T-helper 2 cell treated with Interferon-gamma antibody and Interleukin-4, amounts not matched to agents 100 ng/mL and 5 ng/mL, for 36 hours (primary cell): Measurements from ENCODE around the gene PPM1J. TPM values are rescaled to one million over a fixed set of nuclear protein-coding genes. Genes with fewer than 3 reads are reported as not detected.
"Not testable (repeated sequence)": the region's sequence is repeated elsewhere in the genome, so short reads cannot be mapped to it uniquely, and the experiment has no call there.

Experiments
- intact Hi-C: fragments of 100-400 bp; cut with micrococcal nuclease; formaldehyde crosslinking; loops from one replicate; pipeline ENCODE4 v1.15.1; 2023
- total RNA-seq: library from RNA; stranded (reverse); gene quantifications from 2 replicates; pipeline ENCODE4 v1.2.3, GENCODE V29; 2022

The PPM1J gene
- total RNA-seq, 1 donor from 2014 or later: 0.16 TPM

- intact Hi-C loops: no loop called here
These were observed 7.7 kb upstream of the PPM1J start for GRCh38 chr1:112722601-112723510.

DNA sequence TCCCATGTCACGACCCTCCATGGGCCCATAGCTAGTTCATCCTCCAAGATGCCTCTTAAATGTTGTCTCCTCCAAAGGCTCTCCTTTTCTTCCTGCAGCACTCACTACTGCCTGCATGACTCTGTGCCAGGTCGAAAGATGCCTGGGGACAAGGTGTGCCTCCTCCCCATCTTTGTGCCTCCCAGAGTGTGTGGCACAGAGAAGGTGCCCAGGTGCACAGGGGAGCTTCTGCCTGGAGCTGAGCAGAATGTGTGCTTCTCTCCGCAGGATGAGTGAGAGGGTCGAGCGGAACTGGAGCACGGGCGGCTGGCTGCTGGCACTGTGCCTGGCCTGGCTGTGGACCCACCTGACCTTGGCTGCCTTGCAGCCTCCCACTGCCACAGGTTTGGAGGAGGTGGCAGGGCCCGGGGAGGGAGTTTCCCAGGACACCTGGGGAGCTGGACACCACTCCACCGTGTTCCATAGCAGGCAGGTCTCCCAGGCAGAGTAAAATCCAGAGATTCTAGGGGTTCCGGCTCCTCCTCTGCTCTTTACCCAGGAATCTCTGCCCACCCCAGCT is 6.9 kb upstream of the PPM1J start:
- intact Hi-C loops: no loop called here

DNA sequence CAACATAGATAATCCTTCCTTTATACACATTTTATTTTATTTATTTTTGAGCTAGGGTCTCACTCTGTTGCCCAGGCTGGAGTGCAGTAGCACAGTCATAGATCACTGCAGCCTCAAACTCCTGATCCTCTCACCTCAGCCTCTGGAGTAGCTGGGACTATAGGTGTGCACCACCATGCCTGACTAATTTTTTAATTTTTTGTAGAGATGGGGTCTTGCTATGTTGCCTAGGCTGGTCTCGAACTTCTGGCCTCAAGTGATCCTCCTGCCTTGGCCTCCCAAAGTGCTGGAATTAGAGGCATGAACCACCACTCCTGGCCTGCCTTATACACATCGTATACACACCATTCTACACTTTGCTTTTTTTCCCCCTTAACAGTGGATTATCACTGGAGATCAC is 6.2 kb upstream of the PPM1J start:
- intact Hi-C loops: not testable (repeated sequence)

DNA sequence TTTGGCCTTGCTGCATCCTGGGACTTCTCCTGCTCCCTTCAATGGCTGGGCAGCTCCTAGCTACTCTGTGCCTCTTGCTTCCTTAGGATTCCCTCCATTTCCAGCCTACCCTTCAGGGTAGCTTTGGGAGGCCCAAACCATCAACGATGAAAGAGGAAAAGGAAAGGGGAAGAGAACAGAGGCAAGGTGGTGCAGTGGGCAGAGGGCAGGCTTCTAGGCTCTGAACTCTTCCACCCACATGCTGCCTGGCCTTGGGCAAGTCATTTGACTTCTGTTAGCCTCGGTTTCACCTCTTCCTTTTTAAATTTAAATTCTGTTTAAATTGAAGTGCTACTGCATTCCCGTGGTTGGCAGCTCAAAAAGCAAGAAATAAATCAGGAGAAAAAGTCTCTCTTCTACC is 5.7 kb upstream of the PPM1J start:
- intact Hi-C loops: no loop called here

- intact Hi-C loops: loop anchor here (5.0 kb wide), 2 partner anchors 958 to 1038 kb away; partner anchors contain the start of gene PHTF1
These were observed 4.6 kb upstream of the PPM1J start for GRCh38 chr1:112719706-112720105.

DNA sequence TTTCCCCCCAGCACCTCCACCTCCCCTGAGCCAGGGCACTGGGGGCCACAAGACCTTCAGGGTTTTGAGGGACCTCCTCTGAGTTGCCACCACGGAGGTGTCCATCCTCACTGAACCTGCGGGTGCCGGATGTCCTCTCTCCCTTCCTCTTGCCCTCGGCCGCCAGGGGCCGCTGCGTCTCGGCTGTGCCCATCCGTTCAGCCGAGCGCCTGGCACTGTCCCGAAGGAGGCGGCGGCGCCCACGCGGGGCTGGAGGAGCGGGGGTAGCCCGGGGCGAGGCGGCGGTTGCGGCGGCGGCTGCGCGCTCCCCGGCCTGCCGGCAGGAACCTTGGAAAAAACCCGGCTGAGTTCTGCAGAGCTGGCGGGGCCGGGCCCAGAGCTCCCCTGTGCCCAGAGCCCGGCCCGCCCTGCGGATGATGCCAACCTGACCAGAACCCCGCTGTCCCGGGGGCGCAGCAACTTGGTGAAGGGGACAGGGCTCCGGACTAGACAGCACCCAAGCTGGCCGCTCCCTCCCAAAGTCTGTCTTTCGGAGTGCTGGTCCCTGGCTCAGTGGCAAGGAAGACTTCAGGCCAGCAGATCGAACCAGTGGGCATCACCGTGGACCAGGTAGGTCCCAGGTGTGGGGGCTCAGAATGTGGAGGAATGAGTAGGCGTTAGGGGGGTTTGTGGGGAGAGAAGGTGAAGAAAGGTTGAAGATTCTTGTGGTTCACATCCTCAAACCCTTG is 3.7 kb upstream of the PPM1J start:
- intact Hi-C loops: loop anchor here (5.0 kb wide), 2 partner anchors 958 to 1038 kb away; partner anchors contain the start of gene PHTF1

DNA sequence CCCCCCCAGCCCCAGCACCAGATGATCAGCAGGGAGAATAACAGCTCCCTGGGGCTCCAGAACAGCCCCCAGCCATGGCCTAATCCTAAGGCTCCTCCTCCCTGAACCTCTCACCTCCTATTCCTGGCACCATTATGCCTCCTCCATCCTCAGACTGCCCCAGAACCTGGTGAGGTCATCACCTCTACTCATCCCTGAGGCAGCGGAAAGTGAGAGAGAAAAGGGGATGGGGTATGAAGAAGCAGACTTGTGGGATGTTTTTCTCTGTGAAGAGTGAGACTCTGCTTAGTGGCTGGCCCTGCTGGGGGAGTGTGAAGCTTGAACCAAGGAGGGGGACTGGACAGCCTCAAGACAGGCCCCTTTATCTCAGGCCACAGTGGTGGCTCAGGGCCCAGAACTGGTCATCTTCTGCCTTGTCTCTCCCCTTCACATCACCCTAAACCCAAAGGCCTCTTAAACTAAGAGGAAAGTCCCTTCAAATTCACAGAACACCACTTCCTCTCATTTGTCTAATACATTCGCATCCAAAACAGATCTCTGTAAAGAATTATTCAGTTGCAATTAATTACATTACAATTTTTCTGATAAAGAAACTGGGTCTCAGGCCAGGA is 2.2 kb upstream of the PPM1J start:
- intact Hi-C loops: loop anchor here (2.0 to 5.0 kb wide), 3 partner anchors 355 to 1040 kb away; partner anchors contain the start of genes LRIG2 and PHTF1

DNA sequence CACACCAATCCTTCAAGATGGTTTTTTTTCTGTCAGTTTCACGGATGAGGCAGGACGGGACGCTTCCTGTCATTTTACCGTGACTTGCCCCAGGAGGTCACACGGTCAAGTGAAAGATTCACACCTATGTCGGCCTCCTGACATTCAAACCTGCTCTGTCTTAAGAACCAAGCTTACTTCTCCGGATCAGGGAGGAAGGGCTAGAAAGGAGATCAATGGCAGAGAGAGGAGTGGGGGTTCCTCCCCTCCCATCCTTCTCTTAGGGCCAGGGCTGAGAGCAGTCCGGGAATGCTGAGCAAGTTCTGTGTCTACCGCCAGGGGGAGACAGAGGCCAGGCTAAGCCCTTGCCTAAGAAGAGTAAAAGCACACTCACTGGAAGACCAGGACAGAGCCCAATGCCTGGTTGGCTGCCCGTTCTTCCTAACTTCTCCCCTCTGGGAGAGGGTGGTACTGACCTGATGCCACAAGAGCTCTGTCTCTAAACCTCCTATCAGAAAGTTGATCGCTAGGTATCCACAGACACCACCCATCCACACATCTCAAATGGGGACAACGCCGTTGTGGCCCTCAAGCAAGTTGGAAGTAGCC is 1.1 kb upstream of the PPM1J start:
- intact Hi-C loops: loop anchor here (1.0 to 5.0 kb wide), 4 partner anchors 88 to 1041 kb away; partner anchors contain the start of genes LRIG2 and PHTF1

DNA sequence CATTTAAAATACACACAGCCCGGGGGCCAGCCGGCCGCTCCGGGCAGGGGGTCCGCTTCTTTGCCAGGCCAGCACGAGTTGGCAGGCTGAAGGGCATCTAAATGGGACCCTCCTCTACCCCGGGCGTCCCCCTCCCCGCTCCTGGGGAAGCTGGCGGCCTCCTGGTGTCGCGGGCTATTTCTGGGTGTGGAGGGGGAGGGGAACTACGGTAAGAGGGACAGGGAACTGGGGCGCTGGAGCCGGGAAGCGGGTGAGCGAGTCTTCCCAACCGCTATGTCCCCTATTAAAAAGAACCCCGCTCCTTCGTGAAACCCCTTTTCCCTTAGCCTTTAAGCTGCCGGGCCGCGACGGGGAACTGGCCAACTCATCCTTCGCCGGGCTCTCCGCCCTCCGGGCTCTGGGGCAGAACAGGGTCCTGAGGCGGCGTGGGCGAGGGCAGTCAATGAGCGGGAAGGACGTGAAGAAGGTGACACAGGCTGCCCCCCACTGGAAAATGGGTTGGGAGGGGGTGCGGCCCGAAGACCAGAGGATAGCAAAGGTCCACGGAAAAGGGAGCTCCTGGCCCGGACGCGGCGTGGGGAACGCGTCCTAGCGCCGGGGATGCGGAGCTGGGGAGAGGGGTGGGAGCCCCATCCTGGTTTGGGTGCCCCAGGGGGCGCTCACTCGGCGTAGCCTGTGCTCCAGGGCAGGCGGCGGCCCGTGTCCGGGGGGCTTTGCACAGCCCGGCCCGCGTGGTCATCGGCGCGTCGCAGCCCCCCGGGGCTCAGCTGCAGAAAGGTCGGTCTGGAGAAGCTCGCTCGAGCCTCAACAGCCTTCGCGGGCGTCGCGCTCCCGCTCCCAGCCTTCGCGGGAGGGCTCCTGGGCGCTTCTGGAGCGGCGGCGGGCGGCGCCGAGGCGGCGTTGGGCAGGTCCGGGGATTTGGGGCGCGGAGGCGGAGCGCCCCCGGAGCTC is 544 bp downstream of the PPM1J start:
- intact Hi-C loops: loop anchor here (1.0 to 5.0 kb wide), 6 partner anchors 7 to 1214 kb away; partner anchors contain the start of genes CAPZA1, HIPK1, PHTF1 and RHOC

DNA sequence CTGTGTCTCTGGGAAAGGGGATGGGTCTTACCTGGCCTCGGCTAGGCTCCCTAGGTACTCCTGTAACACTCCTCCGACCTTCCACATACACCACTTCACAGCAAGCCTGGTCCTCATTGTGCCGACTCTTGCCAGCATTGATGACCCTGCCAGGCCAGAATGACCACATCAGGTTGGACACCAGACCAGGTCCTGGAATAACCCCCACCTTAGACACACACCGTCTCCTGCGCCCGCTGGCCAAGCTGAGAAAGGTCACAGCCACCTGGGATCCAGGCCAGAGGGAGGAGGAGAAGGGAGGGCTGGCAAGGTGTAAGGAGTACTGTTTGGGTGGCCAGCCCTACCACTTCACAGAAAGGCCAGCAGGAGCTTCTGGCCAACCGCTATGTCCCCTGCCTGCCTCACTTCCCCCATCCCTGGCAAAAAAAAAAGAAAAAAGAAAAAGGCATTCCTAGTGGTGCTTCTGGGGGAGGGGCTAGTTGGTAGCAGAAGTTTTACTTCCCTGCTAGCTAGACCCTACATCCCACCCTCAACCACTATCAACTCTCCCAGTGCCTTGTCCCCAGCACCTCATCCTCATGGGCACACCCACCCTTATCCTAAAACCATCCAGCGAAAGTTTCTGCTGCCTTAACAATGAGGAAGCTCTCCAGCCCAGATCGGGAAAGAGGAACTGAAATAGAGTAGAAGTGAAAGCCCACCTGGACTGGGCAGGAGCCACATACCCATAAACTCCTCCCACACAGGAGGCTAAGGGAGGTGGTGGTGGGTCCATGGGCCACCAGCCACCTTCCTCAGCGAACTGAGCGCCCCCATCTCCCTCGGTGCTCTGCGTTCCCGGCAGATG is 1.4 kb downstream of the PPM1J start:
- intact Hi-C loops: loop anchor here (2.0 kb wide), 2 partner anchors 95 to 1215 kb away; partner anchors contain the start of genes CAPZA1, HIPK1 and ST7L

DNA sequence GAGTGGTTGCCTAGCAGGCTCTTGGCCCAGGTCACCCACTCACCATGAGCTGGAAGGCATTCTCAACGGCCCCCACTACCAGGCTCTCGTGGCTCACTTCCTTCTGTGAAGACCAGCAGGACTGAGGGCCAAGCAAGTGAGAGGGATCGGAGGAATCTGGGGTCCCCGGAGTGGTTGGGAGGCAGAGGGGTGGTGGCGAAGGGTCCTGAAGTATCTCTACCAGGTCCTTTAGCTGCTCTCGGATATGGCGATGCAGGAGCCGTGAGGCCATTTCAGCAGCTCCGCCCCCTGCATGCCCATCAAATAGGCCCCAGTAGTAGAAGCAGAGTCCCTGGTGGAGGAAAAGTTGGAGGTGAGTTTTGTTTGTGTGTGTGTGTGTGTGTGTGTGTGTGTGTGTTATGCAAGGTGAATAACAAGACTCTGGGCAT is 2.4 kb downstream of the PPM1J start:
- intact Hi-C loops: no loop called here

DNA sequence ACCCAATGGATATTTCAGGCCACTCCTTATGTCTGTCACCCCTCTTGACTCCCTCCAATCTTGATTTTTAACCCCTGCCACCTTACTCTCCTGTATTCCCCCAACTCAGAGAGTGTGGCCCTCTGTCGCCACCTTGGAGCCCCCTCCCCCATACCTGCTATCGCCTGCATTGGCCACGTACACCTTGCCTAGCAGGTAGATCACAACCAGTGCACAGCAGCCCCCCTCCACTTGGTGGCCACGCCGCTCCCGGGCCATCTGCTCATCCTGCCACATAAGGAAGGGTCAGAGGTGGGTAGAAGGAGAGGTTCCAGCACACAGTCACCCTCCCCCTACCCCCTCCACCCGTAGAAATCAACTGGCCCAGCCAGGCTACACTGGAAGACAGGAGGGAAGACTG is 2.9 kb downstream of the PPM1J start:
- intact Hi-C loops: no loop called here

DNA sequence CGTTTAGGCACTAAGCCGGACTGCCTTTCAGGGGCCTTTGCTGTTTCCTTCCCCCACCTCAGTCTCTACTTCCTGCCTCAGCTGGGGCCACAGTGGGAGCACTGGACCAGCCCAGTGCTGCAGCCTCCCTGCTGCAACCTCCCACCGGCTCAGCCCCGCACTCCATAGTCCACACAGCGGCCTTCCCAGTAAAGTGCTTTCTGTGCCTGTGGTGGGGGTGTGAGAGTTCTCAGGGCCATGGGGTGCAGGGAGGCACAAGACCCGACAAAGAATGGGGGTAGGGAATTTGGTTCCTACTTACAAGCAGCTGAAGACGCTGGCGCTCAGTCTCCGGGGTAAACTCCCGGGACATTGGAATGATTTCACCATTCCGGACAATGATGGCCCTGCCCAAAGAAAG is 3.5 kb downstream of the PPM1J start:
- intact Hi-C loops: no loop called here

DNA sequence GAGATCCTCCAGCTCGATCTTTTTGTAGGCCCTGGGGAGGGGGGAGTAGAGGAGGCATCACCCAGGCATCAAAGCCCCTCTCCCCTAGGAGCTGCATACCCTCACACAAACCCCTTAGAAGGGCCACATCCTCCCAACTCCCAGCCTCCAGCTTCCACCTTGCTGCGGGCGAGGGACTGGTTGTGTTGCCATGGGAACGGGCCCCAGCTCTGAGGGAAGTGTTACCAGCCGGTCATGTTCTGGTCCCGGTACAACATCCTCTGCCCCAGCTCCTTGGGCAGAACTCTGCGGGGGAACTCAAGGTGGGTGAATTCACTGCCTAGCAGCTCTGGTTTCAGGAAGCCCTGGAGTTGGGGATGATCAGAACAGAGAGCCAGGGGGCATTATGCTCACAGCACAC is 4.1 kb downstream of the PPM1J start:
- intact Hi-C loops: no loop called here

GRCh38 chr1:112710586-112710985 is 4.5 kb downstream of the PPM1J start:
- intact Hi-C loops: no loop called here

- intact Hi-C loops: no loop called here
These were observed 5.0 kb downstream of the PPM1J start for GRCh38 chr1:112710159-112710558.

DNA sequence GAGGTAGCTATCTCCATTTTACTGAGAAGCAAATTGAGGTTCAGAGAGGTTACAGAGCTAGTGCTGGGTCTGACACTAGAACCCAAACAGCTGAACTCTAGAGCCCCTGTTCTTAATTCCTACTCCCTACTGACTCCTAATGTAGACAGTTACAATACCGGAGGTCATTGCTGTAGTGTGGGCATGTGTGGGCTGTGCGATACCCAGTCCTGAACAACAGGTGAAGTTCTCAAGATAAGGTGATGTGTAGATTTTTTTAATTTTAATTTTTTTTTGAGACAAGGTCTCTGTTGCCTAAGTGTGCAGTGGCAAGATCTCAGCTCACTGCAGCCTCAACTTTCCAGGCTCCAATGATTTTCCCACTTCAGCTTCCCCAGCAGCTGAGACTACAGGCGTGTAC is 6.6 kb downstream of the PPM1J start:
- intact Hi-C loops: no loop called here

- intact Hi-C loops: no loop called here
These were observed 7.1 kb downstream of the PPM1J start for GRCh38 chr1:112708002-112708448.
